NCI-H748 treated with DMSO at 0.1 percent for 48 hours (cell line): Measurements from ENCODE around the gene RAB7B.
"Not testable (repeated sequence)": the region's sequence is repeated elsewhere in the genome, so short reads cannot be mapped to it uniquely, and the experiment has no call there.

Experiments
- DNase-seq: peaks from one replicate; lab custom pipeline; 2025; lab: John Stamatoyannopoulos, UW

Gene RAB7B, protein sequence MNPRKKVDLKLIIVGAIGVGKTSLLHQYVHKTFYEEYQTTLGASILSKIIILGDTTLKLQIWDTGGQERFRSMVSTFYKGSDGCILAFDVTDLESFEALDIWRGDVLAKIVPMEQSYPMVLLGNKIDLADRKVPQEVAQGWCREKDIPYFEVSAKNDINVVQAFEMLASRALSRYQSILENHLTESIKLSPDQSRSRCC

DNA sequence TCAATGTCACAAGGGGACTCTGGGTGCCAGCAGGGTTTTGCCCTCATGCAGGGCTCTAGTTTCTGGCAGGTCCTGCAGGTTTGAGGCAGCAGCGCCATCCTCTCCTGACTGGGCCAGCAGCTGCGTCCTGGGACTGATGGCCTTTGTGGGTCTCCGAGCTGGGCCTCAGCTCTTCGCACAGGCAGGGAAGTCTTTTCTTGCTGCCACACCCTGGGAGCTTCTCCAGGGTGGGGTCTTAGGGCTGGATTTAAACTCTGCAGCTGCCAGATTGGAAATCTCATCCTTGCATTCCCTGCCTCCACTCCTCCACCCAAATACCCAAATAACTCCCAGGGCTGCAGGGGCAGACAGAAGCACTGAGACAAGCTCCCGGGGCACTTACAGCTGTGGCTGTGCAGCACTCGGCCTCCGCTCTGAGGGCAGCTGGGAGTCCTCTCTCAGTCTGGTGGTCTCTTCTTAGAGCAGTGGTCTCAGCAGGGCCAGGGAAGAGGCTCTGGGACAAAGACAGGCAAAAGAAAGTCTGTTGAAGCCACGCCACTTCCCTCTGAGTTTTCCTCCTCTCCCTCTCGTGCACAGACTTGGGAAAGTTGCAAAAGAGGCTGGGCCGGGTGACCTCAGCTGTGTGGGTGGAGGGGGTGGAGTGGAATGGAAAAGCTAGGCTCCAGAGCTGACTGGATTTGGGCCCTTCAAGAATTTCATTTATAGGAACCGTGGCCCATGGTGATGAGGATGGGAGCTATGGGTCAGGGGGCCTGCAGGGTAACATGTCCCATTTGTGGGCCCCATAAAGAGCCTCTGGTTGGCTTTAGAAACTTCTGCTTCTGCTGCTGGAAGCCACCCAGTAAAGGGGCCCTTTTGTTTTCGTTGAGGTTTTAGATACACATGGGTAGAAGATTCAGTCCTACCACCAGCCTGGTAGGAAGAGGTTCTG is at the start of gene RAB7B:
Gene RAB7B (minus strand): TSS at position 525 of the 931 bp plus-strand sequence. CDS start 9,260 bp downstream, outside the sequence.
- no peak for DNase-seq

DNA sequence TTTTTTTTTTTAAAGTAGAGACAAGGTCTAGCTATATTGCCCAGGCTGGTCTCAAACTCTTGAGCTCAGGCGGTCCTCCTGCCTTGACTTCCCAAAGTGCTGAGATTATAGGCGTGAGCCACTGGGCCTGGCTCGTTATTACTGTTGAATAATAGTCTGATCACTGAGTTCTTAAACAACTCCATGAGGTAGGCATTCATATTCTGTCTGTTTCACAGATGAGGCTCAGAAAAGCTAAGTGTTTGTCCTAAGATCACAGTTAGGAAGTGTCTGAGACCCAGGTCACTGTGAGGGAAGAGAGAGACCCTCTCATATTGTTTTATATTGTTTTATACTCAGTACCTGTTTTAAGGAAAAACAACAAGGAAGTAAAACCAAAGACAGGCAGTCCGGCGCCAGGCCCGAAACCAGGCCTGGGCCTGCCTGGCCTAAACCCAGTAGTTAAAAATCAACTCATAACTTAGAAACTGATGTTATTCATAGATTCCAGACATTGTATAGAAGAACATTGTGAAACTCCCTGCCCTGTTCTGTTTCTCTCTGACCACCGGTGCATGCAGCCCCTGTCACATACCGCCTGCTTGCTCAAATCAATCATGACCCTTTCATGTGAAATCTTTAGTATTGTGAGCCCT is 49.2 kb upstream of the RAB7B start:
- DNase-seq: not testable (repeated sequence)

DNA sequence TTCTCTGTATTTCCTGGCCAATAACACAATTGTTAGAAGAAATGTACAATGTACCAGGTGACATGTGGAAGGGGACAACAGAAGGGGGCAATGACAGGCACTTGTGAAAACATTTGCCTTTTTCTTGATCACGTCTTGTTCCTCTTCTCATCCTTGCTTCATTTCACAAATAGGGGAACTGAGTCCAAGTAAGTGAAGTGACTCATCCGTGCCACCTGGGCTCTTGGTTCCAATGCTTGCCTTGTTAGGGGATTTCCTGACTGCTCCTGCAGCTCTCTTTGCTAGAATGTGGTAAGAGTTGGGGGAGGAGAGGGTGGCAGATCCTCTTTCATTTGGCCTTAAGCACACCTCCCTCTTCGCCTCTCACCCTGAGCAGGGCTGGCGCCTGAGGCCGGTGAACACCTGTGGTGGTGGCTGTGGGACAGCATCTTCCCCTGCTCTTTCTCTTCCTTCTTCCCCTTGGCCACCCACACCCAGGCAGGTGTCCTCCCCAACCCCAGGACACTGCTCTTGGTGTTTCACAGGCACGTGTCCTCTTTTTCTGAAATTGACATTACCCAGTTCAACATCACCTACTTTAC is 47.5 kb upstream of the RAB7B start:
- no peak for DNase-seq

DNA sequence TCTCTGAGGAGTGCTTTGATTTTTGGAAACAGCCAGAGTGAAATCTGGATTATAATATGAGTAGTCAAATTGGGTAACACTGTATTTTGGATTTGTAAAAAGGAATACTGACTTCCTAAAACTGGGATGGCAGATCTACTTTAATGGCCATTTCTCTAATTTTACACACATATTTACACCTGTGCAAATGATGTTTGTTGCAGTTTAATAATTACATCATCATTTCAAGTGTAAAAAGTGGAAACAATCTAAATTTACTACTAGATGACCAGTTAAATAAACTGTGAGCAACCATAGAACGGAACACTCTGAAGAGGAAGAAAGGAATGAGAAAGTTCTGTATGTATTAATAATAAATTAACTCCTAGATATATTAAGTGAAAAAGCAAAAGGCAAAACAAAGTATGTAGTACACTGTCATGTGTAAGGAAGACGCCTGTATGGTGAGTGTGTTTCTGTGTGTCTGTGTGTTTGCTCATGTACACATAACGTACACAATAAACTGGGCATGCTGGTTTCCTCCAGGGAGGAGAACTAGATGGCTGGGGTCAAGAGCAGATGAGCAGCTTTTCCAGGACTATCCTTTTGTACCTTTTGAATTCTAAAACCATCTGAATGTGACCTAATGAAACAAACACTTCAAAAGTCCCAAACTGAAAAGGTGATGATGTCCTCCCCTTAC is 46.9 kb upstream of the RAB7B start:
- no peak for DNase-seq

DNA sequence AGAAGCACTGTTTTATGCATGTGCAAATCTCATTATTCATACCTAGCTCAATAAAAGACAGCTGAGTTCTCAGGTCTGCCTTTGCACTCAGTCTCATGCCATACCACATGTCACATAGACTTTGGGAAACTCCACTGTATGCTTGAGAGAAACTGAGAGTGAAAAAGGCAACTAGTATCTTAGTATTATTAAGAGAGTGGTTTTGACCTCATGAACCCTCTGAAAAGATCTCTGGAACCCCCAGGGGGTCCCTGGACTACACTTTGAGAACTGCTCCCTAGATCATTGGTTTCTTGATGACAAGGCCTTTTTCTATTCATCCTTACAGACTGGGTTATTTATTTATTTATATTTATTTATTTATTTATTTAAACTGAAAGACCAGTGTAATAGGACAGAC is 46.1 kb upstream of the RAB7B start:
- DNase-seq: no peak

DNA sequence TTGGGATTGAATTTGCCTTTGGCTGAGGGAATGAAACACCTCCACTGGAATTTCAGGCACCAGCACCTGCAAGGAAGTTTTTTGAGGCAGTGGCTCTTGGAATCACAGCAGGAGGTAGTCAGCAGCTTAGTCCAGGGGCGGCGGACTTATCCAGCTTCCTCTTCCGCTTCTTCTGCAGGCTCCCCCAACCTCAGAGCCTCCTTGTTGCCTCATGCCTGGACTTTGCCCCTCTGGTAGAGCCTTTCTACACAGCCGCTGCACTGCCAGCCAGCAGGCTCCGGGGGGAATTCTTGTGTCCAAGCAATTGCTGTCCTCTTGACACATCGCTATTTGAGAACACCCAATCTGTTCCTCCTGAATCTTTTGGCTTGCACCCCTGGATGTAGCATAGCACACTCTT is 45.4 kb upstream of the RAB7B start:
- no peak for DNase-seq

DNA sequence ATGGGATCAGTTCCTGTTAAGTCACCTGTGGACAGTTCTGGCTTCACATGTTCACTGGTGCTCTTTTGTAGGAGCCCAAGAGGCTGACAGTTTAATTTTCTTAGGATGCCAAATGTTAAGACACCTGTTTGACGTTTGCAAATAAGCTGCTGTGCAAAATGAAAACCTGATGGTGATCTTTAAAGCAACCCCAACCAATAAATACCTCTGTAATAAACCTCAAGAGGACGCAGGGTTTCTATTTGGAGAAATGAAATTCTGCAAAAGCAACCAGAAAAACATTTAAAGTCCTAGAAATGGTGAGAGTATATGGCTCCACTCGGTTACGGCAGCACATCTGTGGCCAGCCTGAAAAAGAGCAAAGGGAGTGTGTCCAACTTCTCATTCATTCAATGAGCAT is 44.1 kb upstream of the RAB7B start:
- DNase-seq: no peak

DNA sequence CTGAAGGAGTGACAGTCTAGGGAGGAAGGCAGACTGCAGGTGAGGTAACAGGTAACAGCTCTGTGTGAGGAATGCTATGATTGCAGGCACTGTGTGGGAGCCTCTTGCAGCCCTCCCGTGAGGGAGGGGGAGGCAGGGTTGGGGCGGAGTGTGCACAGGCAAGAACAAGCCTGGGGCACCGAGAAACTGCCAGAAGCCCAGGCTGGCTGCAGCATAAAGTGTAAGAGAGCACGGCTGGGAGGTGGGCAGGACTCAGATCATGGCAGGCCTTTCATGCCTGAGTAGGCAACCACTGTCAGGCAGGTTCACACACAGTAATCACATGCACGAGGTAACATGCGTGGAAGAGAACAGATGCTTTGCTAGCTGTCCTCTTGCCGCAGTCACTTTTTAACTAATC is 38.4 kb upstream of the RAB7B start:
- DNase-seq: no peak

DNA sequence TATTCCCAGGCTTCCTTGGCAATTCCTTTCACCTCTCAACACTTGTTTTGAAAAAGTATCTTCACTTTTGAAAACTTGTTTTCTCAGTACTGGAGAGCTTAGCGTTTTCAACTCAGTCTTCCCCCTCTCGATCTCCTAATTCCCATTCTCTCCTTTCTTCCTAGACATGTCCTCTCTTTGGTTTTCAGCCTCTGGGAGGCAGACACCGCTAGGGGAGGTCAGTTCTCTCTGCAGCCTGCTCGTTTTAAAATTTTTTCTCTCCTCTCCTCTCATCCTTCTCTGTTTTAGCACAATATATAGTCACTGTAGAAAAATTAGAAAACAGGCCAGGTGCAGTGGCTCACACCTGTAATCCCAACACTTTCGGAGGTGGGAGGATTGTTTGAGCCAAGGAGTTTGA is 37.1 kb upstream of the RAB7B start:
- no peak for DNase-seq

DNA sequence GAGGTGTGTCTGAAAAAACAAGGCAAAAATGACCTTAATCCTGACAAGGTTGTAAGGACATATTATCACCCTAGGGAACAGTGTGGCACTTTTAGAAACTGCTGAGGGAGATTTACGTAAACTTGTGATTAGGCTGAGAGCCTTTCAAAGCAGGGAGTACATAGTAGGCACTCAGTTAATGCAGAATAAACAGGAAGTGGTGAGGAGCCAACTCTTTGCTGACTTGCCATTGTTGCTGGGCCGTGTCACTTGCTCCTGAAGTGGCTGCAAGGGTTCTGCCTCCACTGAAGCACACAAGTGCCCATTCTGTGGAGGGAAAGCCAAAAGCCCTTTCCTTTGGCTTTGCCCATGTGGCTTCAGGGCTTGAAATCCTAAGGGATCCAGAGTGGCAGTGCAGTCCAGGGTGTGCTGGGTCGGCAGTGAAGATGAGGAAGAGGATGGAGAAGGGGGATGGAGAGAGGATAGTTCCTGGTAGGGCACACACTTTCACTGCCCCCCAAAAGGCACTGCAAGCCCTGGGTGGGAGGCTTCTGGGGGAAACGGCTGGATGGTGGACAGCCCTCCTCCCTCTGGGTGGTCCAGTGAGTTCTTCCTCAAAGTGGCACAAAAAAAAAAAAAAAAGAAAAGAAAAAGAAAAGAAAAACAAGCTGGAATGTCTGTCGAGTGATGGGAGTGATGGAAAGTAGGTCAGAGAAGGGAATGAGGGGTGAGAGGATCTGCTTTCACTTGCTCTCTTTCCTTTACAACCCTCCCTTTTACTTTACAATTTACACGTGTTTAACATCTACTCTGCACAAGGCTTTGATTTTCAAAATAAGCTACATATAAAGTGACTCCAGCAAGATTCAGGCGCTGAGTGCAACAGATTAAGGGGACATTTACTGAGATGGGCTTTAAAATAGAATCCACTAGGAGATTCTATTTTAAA is 36.1 kb upstream of the RAB7B start:
- no peak for DNase-seq

DNA sequence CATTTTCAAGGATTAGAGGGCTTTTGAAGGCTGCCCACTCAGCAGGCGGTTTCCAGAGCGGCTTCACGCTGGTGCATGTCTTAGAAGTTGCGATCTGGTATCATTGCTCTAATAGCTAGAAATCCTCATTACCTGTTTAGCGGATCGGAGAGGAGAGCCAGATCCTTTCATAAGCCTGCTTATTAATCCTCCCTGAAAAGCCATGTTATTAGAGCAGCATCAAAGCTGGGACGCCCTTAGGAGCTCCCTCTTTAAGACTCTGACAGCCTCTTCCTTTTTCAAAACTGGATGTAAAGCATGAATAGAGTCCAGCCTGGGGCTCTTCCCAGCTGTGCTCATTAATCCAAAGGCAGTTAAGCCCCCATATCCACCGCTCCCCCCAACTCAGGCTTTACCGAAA is 34.4 kb upstream of the RAB7B start:
- no peak for DNase-seq

DNA sequence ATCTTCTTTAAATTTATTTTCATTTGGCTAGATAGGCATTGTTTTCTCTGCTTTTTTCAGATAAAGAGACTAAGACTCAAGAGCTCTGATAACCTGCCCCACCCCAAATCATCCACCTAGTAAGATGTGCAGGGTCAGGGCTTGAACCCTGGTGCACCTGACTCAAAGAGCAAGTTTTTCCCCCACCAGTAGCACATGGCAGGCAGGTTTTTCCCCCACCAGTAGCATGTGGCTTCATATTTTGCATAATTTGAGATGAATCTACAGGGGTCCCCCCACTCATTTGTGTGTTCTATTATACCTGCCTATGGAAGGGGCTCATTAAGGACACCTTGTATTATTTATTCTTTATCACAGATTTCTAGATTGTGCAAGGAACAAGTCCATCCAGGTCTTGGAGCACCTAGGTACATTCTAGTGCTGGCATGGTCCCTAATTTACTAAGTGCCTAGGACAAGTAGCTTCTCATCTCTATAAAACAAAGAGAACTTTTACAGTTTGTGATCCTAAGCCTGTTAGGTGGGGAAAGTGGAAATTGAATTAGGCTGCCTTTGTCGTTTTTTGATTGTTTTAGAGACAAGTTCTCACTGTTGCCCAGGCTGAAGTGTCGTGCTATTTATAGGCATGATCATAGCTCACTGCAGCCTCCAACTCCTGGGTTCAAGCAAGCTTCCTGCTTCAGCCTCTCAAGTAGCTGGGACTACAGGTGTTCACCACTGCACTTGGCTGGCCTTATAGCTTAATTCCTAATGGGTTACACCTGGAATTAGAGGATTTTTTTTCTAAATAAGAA is 33.7 kb upstream of the RAB7B start:
- DNase-seq: no peak

DNA sequence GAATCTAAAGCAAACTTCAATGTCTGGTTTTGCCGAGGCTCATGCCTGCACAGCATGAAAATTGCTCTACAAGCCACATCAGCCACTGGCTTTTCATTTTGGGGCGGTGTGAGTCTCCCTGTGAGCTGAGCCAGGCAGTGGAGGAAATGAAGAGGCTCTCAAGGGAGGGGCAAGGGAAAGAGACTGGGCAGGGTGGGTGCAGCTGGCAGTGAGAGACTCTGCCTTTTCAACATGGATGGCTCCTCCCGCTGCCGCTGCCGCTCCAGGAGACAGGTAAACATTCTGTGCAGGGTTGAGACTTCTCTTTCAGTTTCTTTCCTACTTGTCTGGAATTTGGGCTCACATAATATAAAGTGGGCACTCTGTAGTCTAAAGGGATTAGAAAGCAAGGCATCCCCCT is 31.8 kb upstream of the RAB7B start:
- DNase-seq: no peak

DNA sequence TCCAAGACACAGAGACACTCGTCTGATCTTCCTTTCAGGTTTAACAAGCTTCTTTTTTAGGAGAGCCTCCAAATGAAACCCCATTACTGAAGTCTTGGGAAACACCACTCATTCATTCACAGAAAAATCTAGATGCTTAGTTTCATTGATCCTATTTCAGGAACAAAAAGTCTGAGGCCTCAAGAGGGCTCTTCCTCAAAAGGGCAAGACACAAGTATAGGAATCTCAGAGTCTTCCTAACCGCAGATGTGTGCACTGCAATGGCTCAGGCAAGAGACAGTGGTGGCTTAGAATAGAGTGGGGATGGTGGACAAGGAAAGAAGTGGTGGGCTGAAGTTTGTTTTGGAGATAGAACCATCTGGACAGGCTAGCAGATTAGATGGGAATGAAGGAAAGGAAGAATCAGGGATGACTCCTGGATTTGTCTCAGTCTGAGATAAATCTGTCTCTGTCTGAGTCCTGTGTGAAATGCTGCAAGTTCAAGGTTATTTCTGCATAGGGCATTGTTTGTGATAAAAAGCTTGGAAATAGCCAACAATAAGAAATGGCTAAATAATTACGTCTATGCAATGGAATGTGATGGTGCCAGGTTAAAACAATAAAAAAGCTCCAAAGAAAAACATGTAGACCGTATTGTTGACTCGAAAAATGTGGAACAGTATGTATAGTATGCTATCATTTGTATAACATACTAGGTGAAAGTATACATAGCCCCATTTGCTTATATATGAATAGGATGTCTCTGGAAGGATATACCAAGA is 29.4 kb upstream of the RAB7B start:
- DNase-seq: no peak

DNA sequence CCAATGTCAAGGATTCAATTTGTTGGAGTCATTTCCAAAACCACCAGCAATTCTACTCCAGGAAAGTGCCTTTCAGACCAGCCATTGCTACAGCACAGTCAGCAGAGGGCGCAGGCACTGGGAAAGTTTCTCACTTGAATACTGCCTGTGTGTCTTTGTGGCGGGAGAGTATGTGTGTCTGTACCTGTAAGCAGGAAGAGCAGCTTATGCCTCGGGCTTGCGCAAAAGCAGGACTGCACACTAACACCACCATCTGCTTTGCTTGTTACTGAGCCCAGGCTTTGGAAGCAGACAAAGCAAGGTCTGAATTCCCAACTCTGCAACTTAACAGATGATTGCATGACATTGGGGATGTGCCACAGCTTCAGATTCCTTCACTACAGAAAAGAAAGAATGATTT is 27.5 kb upstream of the RAB7B start:
- peak; percentile 42 for DNase-seq

DNA sequence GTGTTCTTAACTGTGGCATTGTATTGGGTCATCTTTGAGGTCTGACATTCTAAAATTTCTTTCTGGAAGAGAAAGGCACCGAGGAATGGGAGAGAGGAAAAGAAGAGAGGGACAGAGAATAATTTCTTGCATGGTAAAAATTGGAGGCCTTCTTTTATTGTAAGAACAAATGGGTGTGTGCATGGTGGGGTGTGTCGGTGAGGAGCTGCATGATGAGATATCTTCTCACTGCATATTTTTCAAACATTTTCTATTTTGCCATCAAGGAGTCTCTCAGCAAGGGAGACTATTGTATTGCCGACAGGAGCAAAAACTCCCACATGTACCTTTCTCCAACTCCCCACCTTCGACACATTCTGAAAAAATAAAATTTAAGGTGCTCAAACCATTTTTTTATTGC is 27.0 kb upstream of the RAB7B start:
- DNase-seq: no peak

DNA sequence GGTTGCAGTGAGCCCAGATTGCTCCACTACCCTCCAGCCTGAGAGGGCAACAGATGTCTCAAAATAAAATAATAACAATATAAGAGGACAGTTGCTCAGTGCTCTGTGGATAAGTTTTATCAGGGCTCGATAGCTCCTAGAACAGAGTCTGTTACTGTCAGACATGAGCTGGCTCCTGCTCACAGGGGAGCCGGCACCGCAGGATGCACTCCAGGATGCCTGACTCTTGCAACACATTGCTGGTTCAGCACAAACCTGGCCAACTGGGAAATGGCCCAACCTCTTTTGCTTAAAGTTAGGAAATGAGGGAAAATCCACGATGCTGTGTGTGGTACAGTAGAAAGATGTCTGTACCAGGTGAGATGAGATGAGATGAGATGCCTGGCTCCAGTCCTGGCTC is 26.3 kb upstream of the RAB7B start:
- no peak for DNase-seq

DNA sequence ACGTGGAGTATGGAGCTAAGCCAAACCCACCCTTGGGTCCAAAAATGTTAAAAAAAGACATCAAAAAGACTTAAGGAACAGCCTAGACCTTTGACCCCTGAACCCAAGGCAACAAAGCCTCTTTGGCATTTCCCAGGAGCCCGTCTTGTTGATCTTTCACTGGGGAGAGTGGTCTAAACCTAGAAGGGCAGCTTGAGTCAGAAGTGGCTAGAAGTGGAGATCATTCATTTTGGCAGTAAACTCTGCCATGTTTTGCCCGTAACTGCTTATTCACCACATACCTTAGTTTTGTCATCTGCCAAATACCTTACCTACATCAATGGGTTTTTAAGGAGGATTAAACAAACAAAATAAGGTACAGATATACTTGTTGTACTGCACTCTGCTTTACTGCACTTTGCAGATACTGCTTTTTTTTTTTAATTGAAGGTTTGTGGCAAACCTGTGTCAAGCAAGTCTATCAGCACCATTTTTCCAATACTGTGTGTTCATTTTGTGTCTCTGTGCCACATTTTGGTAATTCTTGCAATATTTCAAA is 22.2 kb upstream of the RAB7B start:
- DNase-seq: no peak

DNA sequence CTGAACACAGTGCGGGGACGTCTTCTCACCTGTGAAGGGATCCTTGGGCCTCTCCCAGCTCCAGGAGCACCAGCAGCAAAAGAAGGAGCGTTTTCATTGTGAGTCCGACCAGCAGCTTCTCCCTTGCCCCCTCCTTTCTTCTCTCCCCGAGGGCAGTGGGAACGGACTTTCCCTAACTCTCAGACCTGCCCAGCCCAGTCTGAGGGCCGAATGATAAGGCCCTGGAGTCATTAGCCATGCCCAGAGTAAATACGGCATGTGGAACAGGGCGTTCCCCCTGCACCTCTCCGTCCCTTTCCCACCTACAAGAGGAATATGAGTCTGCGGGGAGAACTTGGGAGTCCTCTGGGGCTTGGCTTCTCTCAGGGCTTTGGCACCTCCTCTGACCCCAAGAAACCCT is 20.5 kb upstream of the RAB7B start, which contains the start of gene CTSE:
Gene CTSE (minus strand): TSS at position 201 of the 400 bp plus-strand sequence. CDS start 104 bp downstream, at position 97.
- DNase-seq: no peak
